SK-N-MC (cell line): ENCODE results near the gene CXXC1.
A peak's percentile ranks its signal among the peaks of the same experiment; 100 is the strongest.
"Not testable (repeated sequence)": the region's sequence is repeated elsewhere in the genome, so short reads cannot be mapped to it uniquely, and the experiment has no call there.

ENCODE experiments used
- DNase-seq: peaks from one replicate; pipeline ENCODE4 v3.0.0-alpha.2; 2011; ENCODE audit warnings: low read depth, low spot score
- H3K27ac ChIP-seq: fragments of 200-600 bp; sonication (generic); 2 replicates; pipeline ENCODE4 v1.5.1; 2016; ENCODE audit warnings: mixed run types
- H3K36me3 ChIP-seq: fragments of 200-600 bp; sonication (generic); 2 replicates; pipeline ENCODE4 v1.6.1; 2017; ENCODE audit warnings: antibody characterized with exemption, low read length, mixed read lengths; ENCODE audit not compliant: insufficient read depth
- H3K4me3 ChIP-seq: fragments of 200-600 bp; sonication (generic); 2 replicates; pipeline ENCODE4 v1.5.1; 2016
- H3K9ac ChIP-seq: fragments of 200-600 bp; sonication (generic); 2 replicates; pipeline ENCODE4 v1.8.0; 2017; ENCODE audit warnings: mixed run types, mixed read lengths; ENCODE audit not compliant: insufficient read length
- H3K9me3 ChIP-seq: fragments of 200-600 bp; sonication (generic); 2 replicates; pipeline ENCODE4 v1.6.1; 2017; ENCODE audit warnings: low read depth, mild to moderate bottlenecking, antibody characterized with exemption, low read length, moderate library complexity, mixed read lengths
- EZH2 ChIP-seq: fragments of 200-600 bp; sonication (generic); IDR thresholded peaks from one replicate; pipeline ENCODE4 v1.6.1; 2017; ENCODE audit warnings: antibody characterized with exemption
- FOXP2 ChIP-seq: optimal IDR thresholded peaks from 2 replicates; pipeline ENCODE3; 2011; ENCODE audit warnings: mild to moderate bottlenecking, moderate library complexity; ENCODE audit not compliant: insufficient read depth; ENCODE audit errors: extremely low read length, control extremely low read depth
- POLR2AphosphoS5 ChIP-seq: IDR thresholded peaks from 2 replicates; pipeline ENCODE4 v1.6.1; 2012; ENCODE audit warnings: mild to moderate bottlenecking, low read depth, low read length, borderline replicate concordance

CXXC1 gene

GRCh38 chr18:50313031-50313607 is 25.6 kb upstream of the CXXC1 start:
- Histone ChIP-seq H3K27ac (no peak overlapping the region), H3K9ac (no peak overlapping the region), H3K4me3 (no peak overlapping the region), H3K9me3 (no peaks in the 10 kb centered on the region), H3K36me3 (no peaks in the 10 kb centered on the region)
- TF ChIP-seq FOXP2 (no peak), POLR2AphosphoS5 (no peak), EZH2 (no peak)
- no peak for DNase-seq

GRCh38 chr18:50312296-50313030 is 25.0 kb upstream of the CXXC1 start:
- Histone ChIP-seq H3K4me3 (no peak overlapping the region), H3K36me3 (no peaks in the 10 kb centered on the region), H3K9me3 (no peaks in the 10 kb centered on the region), H3K9ac (no peak overlapping the region), H3K27ac (no peak overlapping the region)
- TF ChIP-seq EZH2 (no peak), POLR2AphosphoS5 (no peak), FOXP2 (no peak)
- no peak for DNase-seq

- no peaks in the 10 kb centered on the region for H3K9me3 ChIP-seq
- no peak for DNase-seq
- no peak overlapping the region for H3K27ac ChIP-seq
- H3K4me3 ChIP-seq: no peak overlapping the region
- no peaks in the 10 kb centered on the region for H3K36me3 ChIP-seq
- H3K9ac ChIP-seq: no peak overlapping the region
- TF ChIP-seq FOXP2 (no peak), EZH2 (no peak), POLR2AphosphoS5 (no peak)
Observed at GRCh38 chr18:50311650-50312049, 24.2 kb upstream of the CXXC1 start.

GRCh38 chr18:50310080-50310479 is 22.6 kb upstream of the CXXC1 start:
- H3K27ac ChIP-seq: no peak overlapping the region
- no peak overlapping the region for H3K9ac ChIP-seq
- H3K36me3 ChIP-seq: no peaks in the 10 kb centered on the region
- DNase-seq: no peak
- no peaks in the 10 kb centered on the region for H3K9me3 ChIP-seq
- H3K4me3 ChIP-seq: no peak overlapping the region
- TF ChIP-seq EZH2: no peak
- no peak for TF ChIP-seq FOXP2
- TF ChIP-seq POLR2AphosphoS5: no peak

GRCh38 chr18:50308851-50309250 is 21.4 kb upstream of the CXXC1 start:
- H3K9ac ChIP-seq: not testable (repeated sequence)

GRCh38 chr18:50307738-50308470 is 20.4 kb upstream of the CXXC1 start:
- peak; percentile 48; the same call in 1 of the 2 replicates for TF ChIP-seq POLR2AphosphoS5
- no peak for TF ChIP-seq EZH2
- TF ChIP-seq FOXP2: no peak
- peak; percentile 68 for DNase-seq
- H3K9ac ChIP-seq: peak overlapping the region; percentile 32
- H3K36me3 ChIP-seq: no peaks in the 10 kb centered on the region
- no peaks in the 10 kb centered on the region for H3K9me3 ChIP-seq
- no peak overlapping the region for H3K27ac ChIP-seq
- peak overlapping the region; percentile 81 for H3K4me3 ChIP-seq

More at GRCh38 chr18:50308851-50309250, 21.4 kb upstream of the CXXC1 start:
- H3K27ac ChIP-seq, H3K9me3 ChIP-seq, H3K36me3 ChIP-seq, H3K4me3 ChIP-seq, DNase-seq: not testable (repeated sequence)

GRCh38 chr18:50307400-50307737 is 19.9 kb upstream of the CXXC1 start:
- H3K36me3 ChIP-seq: no peaks in the 10 kb centered on the region
- H3K4me3 ChIP-seq: peak overlapping the region; percentile 81
- TF ChIP-seq POLR2AphosphoS5 (no peak), EZH2 (no peak), FOXP2 (no peak)
- DNase-seq: no peak
- H3K27ac ChIP-seq: no peak overlapping the region
- no peaks in the 10 kb centered on the region for H3K9me3 ChIP-seq
- peak overlapping the region; percentile 32 for H3K9ac ChIP-seq

GRCh38 chr18:50306944-50307343 is 19.5 kb upstream of the CXXC1 start:
- no peak overlapping the region for H3K9ac ChIP-seq
- no peak for TF ChIP-seq FOXP2
- no peak for TF ChIP-seq POLR2AphosphoS5
- no peak for TF ChIP-seq EZH2
- no peak for DNase-seq
- H3K27ac ChIP-seq: no peak overlapping the region
- no peaks in the 10 kb centered on the region for H3K9me3 ChIP-seq
- no peaks in the 10 kb centered on the region for H3K36me3 ChIP-seq
- H3K4me3 ChIP-seq: peak overlapping the region; percentile 81
